Stimulated activated CD4-positive, alpha-beta T cell treated with anti-CD3 and anti-CD28 coated beads, Interleukin-15, amount 100 ng/mL, for 1 hour (primary cell): ENCODE measurements around the gene FGD3.
"Not testable (repeated sequence)": the region's sequence is repeated elsewhere in the genome, so short reads cannot be mapped to it uniquely, and the experiment has no call there.

Source experiments
- DNase-seq, 2 donors: peaks; one replicate each; pipeline ENCODE4 v3.0.0-alpha.2; 2020; ENCODE audit warnings: low read depth in 1 of 2, low spot score in 1 of 2

Gene FGD3

DNA sequence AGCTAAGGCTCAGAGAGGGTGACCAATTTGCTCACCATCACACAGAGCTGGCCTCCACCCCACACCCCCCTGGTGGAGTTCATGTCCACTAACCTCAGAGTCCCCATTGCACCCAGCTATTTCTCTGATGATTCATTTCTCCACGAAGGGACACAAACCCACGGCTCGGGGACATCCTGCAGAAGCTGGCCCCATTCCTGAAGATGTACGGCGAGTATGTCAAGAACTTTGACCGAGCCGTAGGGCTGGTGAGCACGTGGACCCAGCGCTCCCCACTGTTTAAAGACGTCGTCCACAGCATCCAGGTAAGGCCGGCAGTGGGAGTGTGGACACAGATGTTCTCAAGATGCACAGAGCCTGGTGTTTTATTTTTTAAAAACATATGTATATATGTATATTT is 58.6 kb downstream of the FGD3 start:
- no peak for DNase-seq

DNA sequence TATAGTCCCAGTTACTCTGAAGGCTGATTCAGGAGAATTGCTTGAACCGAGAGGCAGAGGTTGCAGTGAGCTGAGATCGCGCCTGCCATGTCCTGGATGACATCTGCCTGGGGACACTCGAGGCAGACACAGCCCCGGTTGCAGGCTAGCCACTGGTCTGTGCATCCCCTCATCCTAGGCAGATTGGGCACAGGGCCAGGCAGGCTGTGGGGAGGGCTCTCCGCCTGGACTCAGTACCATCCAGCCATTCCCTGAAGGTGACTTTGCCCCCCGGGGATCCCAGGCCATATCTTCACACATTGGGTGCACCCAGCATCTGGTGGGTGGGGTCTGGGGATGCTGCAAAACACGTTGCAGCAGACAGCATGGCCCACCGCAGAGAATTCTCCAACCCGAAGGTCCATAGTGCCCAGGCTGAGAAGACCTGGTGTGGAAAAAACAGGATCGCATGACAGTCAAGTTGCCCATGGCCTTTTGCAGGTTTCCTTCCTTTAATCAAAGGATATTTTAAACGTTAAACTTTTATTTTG is 60.3 kb downstream of the FGD3 start:
- DNase-seq, result no peak

DNA sequence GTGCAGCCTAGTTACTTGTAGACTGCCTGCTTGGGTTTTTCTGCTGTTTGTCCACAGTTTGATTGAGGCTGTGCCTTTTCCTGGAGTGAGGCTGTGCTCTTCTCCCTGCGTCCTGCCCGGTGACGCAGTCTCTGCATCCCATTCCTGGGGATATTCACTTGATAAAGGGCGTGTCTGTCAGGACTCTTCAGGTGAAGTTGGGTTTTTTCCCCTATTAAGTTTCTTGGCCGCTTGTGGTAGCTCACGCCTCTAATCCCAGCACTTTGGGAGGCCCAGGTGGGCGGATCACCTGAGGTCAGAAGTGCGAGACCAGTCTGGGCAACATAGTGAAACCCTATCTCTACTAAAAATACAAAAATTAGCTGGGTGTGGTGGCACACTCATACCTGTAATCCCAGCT is 61.1 kb downstream of the FGD3 start:
- no peak for DNase-seq

DNA sequence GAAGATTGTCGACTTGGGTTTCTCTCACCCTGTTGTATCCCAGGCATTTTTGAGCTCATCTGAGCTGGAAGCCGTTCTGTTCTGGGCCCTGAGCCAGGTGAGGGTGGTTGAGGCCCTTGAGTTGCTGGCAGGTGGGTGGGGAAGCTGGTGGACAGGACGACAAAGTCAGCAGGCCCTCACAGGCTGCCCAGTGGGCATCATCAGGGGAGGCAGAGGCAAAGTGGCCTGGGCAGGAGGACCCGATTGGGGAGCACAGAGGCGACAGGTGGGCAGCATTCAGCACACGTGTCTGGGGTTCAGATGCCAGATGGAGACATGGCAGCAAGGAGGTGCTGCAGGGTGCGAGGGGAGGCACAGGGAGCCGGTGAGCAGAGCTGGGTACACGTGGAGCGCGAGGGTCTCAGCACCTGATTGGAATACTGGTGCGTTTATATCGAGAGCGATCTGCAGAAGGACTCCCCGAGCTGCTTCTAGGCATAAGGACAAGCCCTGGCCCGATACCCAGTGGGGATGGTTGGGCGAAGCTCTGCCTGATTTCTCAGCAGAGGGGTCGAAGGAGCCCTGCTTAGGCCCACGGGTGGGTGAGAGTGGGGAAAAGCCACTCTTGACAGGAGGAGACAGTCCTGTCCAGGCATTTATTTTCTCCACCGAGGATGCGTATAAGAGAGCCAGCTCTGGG is 62.2 kb downstream of the FGD3 start:
- no peak for DNase-seq

DNA sequence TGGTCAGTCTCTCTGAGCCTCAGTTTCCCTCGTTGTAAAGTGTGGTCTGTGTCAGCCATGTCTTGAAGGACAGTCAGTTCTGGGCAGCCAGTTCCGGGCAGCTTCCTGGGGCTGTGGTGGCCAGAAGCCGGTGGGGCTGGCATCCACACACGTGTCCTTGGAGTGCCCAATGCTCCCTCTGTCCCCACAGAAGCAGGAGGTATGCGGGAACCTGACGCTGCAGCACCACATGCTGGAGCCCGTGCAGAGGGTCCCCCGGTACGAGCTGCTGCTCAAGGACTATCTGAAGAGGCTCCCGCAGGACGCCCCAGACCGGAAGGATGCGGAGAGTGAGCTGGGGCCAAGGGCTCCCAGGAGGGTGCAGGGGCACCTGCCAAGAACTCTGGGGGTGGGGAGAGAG is 62.7 kb downstream of the FGD3 start:
- DNase-seq, result no peak

DNA sequence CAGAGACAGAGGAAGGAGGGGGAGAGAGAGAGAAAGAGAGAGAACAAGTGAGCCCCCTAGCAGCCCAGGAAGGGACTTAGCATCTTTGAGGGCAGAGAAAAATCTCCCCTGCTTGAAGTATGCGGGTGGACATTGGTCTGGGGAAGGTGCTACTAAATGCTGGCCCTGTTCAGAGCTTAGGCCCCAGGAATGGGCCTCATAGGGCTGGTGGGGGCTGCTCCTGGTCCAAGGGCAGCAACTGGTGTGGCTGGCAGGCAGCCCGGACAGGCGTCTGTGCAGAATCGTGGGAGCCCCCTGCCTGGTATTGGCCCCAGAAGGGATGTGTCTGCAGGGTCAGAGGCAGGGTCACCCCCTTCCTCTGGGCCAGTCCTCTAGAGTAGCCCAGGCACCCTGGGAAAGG is 63.4 kb downstream of the FGD3 start:
- no peak for DNase-seq

DNA sequence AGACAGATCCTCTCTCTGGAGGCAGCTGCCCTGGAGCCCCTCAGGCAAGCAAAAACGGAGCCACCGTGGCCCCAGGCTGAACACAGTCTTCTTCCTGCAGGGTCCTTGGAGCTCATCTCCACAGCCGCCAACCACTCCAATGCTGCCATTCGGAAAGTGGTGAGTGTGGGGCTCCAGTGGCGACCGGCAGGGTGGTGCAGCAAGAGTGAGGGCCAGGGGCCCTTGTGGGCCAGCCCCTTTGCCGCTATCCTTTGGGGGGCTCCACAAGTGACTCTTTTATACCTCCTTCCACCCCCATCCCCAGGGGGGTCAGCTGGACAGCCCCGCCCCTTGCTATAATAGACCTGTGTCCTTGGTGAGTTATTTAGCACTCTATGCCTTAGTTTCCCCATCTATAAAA is 63.8 kb downstream of the FGD3 start:
- DNase-seq, result no peak

DNA sequence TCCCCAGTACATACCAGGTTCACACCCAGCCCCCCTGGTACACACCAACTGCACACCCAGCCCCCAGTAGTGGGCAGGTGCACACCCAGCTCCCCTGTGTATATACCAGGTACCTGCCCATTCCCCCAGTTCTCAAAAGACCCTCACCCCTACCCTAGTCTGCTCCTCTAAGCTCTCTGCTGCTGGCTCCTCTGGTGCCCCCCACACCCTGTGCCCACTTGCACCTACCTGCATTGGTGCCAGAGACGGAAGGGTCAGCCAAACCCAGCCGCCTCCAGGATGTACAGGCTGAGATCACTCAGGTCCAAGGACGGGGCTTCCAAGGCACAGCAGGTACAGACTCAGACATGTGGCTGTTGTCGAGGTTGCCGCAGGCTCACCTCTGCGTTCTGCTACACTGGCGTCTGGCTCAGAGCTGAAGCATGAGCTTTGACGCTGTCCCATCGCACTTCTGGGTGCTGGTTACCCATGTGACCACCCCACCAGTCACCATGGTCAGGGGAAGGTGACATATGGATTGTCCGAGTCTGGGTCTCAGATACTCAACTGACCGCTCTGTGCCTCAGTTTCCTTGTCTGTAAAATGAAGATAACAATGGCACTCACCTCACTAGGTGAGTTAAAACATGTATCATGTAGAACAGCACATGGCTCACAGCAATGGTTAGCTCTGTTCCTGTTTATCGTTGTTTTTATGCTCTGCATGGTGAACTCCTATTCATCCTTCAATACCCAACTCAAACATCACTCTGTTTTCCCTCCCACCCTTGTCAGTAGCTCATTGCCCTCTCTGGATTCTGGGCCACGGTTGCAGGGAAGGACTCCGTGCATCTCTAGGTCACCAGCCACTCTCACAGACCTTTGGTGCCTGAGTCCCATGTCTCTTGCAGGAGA is 65.9 kb downstream of the FGD3 start:
- DNase-seq, result no peak

DNA sequence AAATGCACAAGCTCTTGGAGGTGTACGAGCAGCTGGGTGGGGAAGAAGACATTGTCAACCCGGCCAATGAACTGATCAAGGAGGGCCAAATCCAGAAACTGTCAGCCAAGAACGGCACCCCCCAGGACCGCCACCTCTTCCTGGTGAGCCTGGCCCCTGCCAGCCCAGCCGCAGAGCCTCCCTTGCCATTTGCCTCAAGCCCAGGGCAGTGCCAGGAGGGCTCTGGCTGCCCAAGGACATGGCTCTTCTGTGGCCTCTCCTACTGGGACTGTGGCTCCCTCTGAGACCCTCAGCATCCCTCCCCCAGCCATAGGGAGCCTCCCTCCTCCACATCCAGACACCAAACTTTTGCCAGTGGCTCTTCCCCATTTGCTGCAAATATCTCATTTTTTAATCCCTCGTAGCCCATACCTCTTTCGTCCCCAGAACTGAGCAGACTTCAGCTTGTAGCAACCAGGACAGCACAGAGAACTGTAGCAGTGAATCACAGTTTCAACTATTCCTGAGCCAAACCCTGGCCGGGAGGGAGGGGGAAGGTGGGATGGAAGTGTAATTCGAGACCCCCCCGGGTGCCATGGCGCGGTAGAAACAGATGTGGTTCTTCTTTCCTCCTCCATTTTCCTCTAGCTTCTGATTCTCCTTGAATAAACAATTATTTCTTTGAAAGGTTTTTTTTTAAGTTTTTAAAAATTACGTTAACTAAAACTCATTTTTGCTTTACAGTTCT is 66.7 kb downstream of the FGD3 start:
- no peak for DNase-seq

DNA sequence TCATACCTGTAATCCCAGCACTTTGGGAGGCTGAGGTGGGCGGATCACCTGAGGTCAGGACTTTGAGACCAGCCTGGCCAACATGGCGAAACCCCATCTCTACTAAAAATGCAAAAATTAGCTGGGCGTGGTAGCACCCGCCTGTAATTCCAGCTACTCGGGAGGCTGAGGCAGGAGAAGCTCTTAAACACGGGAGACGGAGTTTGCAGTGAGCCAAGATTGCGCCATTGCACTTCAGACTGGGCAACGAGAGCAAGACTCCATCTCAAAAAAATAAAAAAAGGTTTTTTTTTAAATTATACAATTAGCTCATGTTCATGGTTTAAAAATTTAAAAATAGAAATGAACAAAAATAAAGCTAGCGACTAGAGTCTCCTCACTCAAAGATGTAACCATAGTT is 67.9 kb downstream of the FGD3 start:
- not testable (repeated sequence) for DNase-seq

DNA sequence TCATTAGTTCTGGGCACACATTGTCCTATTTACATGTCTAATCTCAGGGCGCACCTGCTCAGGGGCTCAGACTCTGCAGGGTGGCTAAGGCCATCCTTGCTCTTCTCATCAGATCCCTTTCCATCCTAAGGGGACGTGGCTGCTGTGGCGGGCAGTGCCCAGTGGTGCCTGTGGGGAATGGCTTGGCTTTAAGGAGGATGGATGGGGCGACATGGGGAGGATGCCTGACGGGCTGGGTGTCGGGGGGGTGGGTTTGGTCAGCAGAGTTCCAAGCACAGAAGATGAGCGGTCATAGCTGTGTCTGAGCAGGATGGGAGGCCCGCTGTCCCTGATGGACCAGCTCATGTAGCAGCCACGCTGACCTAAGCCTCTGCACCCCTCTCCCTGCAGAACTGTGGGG is 70.3 kb downstream of the FGD3 start:
- no peak for DNase-seq

DNA sequence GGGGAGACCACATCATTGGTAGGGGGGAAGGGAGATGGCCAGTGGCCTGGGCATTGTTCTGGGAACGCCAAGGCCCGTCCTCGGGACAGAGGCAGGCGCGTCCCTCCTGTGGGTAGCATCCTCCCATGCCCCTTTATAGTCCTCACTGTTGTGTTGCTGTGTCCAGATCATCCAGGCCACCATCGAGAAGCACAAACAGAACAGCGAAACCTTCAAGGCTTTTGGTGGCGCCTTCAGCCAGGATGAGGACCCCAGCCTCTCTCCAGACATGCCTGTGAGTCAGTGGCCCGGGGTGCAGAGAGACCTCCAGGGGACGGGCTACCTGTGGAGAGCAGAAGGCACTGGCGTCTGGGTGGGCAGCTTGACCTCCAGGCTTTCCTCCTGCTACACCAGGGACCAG is 72.8 kb downstream of the FGD3 start:
- no peak for DNase-seq

DNA sequence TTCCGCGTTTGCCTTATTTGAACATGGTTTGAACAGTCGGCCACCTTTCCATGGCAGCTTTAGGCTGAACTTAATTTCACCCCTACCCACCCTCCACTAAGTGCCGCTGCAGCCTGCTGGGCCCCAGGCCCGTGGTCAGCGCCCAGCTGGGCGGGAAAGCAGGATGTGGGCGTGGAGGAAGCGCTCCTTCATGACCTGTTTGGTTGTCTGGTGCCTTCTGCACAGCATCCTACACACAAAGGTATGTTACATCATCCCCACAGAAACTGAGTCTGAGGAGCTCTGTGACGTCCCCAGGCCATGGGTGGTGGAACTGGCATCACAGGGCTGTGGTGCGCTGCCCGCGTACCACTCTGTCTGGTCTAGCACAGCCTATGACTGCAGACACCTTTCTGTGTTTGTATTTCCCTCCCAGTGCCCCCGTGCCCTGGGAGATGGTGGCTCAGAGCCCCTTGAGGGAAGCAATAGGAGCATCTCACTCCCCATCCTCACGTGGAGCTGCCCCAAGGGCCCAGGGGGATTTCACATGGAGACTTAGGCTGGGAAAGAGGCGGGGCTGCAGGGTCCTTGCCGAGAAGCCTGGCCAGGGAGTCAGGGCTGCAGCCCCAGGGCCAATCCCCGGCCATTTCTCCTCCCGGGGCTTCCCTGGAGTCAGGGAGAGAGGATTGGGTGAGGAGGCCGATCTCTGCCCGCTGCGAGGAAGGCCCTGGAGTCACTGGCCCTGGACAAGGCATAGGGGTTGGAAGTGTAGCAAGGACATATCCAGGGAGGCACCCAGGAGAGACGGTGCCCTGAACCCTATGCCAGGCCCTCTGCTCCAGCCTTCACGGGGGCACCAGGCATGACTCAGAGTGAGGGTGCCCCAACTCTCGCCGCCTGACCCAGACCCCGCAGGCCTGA is 73.7 kb downstream of the FGD3 start:
- DNase-seq, result no peak

DNA sequence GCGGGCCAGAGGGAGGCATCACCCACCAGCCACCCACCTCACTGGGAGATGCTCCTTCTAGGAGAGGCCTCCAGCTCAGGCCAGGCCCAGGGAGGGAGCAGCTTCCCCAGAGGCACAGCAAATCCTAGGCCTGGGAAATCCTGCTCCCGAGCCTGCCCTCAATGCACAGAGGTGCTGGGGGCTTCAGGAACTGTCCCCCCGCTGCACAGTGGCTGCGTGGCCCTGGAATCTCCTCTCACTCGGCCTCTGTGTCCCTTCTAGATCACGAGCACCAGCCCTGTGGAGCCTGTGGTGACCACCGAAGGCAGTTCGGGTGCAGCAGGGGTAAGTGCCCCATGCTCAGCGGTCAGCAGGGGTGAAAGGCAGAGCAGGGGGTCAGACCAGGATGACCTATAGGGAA is 74.7 kb downstream of the FGD3 start:
- no peak for DNase-seq

DNA sequence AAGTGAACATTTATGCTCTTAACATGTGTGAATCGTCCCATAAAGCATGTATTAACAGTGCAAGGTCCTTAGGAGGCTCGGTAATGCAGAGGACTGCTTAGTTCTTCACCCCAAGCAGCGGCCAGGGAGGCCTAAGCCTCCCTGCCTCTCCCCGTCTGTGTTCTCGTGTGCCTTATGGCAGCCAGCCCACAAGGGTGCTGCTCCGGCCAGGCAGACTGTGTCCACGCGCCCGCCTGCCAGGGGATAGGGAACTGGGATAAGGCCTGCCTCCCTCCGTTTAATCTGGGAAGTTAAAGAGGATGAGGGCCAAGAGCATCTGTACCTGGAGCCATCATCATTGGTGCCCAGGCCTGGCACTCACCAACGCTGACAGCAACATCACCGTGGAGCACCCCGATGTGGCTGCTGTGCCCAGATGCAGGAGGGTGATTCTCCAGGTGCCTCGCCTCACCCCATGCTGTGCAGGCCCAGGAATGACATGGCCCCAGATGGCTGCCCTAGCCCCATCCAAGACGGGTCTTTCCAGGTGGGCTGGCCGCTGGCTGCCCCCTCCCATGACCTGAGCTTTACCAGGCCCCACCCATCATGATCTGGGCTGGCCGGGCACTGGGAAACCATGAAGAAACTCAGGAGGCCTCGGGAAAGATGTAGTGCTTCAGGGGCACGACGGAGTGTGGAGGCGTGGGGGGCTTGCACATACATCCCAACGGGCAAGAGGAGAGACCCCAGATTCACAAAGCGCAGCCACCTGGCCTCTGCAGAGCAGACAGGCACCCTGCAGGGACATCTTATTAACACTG is 75.6 kb downstream of the FGD3 start:
- DNase-seq, result no peak

DNA sequence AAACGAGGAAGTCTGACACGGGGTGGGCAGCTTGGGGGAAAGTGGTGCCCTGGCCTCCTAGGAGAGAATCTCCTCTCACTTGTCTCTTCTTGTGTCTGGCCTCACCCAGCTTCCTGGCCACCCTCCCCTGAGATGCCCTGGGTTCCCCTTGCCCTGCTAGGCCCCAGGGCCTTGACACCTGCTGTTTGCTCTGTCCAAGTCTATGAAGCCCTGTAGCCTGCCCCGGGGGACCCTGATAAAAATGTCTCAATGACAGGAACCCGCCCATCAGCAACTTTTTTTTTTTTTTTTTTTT is 76.1 kb downstream of the FGD3 start:
- no peak for DNase-seq

DNA sequence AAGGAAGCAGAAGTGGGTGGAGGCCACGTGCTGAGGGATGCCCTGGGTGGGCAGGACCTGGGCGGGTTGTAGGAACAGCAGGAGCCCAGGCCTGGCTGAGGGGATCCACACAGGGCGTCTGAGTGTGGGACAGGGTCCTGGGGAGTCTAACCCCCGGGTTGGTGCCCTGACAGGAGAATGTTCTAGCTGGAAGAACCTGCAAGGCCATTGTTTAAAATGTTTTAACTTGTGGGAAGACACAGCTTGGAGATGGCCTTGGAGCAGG is 77.3 kb downstream of the FGD3 start:
- no peak for DNase-seq

DNA sequence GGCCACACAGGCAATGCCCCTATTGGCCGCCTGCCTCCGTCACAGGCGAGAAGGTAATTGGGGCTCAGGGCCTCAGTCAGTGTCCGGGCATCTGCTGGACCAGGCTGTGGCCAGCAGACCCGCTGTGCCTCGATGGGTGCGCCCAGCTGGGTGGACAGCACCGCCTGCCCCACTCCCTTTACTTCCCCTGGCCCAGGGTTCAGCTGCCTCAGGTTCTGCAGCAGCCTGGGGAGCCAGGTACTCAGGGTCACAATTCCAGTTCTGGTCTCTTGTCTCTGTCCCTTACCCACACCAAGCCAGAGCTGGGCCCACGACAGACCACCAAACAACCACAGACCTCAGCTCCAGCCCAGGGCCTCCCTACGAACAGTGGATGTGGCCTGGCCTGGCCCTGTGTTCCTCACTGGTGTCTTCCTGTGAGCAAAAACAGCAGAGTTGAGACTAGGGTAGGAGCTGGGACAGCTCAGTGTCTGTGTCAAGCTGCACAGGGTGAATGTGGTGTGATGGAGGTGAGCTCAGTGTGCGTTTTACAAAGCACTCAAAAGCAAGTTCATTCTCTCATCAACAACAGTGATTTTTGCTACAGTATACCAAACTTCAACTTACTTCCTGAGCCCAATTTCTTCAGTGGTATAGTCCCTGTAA is 77.8 kb downstream of the FGD3 start:
- DNase-seq, result no peak

DNA sequence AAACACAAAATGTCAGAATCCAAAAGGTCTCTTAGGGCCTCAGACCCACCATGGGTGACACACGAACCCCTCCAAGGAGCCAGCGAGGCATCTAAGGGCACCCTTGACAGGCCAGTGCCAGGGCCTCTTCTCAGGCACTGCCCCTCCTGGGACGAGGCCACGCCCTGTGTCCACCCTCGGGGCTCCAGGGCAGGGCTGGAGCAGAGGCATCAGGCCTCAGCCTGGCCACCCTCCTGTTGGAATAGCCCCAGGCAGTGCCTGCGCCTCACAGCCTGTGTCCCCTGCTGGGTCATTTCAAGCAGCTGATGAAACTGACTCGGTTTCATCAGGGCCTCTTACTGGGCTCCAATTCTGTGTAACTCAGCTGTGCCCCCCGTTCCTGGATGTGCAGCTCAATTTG is 78.4 kb downstream of the FGD3 start:
- no peak for DNase-seq

DNA sequence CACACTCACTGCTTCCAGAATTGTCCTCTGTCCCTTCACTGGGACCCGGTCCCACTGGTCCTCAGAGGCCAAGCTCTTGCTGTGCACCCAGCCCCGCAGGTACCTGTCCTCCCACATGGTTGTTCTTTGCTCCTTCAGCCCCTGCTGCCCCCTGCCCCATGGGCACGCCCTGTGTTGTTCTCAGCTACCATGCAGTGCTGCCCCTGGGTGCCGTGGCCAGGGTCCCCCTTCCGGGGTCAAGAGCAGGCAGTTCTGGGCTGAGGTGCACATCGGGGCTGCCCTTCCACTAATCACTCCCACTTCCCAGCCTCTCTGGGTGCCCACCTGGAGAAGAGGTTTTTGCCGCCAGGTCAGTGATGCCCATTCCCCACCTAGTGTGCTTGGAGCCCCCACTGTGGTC is 79.3 kb downstream of the FGD3 start:
- DNase-seq, result no peak
